CD4-positive, alpha-beta T cell treated with Interleukin-12 subunit alpha and Interleukin-12 subunit beta, for 1 hour (primary cell): ENCODE data around the gene ZNF30.
"Not testable (repeated sequence)": the region's sequence is repeated elsewhere in the genome, so short reads cannot be mapped to it uniquely, and the experiment has no call there.

Source experiments
- DNase-seq: peaks from one replicate; pipeline ENCODE4 v3.0.0-alpha.2; 2020

ZNF30 gene

GRCh38 chr19:34926685-34927375 lies at the start of gene ZNF30:
ZNF30 (plus strand) TSS chr19:34926903; CDS start chr19:34929948, 3,045 bp downstream.
- DNase-seq: peak; percentile 84

- no peak for DNase-seq
Observed at GRCh38 chr19:34879563-34879962, 47.1 kb upstream of the ZNF30 start.

- no peak for DNase-seq
Observed at GRCh38 chr19:34880034-34880433, 46.7 kb upstream of the ZNF30 start.

GRCh38 chr19:34881982-34882381 lies 44.7 kb upstream of the ZNF30 start:
- DNase-seq: no peak

GRCh38 chr19:34888091-34888490 lies 38.6 kb upstream of the ZNF30 start:
- DNase-seq: no peak

- no peak for DNase-seq
Observed at GRCh38 chr19:34900245-34900644, 26.5 kb upstream of the ZNF30 start.

GRCh38 chr19:34904664-34905527 lies 21.8 kb upstream of the ZNF30 start:
- DNase-seq: no peak

- no peak for DNase-seq
Observed at GRCh38 chr19:34910770-34911169, 15.9 kb upstream of the ZNF30 start.

GRCh38 chr19:34917144-34917543 lies 9.6 kb upstream of the ZNF30 start:
- not testable (repeated sequence) for DNase-seq

GRCh38 chr19:34918190-34918589 lies 8.5 kb upstream of the ZNF30 start:
- DNase-seq: no peak

GRCh38 chr19:34920090-34920786 lies 6.5 kb upstream of the ZNF30 start:
- not testable (repeated sequence) for DNase-seq

- no peak for DNase-seq
Observed at GRCh38 chr19:34925278-34925855, 1.3 kb upstream of the ZNF30 start.

- DNase-seq: no peak
Observed at GRCh38 chr19:34926361-34926684, 380 bp upstream of the ZNF30 start.

- DNase-seq: no peak
Observed at GRCh38 chr19:34932494-34932893, 5.8 kb downstream of the ZNF30 start.

GRCh38 chr19:34936184-34936583 lies 9.5 kb downstream of the ZNF30 start:
- DNase-seq: no peak

GRCh38 chr19:34938886-34939285 lies 12.2 kb downstream of the ZNF30 start:
- DNase-seq: no peak

GRCh38 chr19:34943861-34944573 lies 17.3 kb downstream of the ZNF30 start:
- no peak for DNase-seq

GRCh38 chr19:34953092-34953491 lies 26.4 kb downstream of the ZNF30 start:
- DNase-seq: no peak

- no peak for DNase-seq
Observed at GRCh38 chr19:34957830-34958751, 31.4 kb downstream of the ZNF30 start.

- DNase-seq: no peak
Observed at GRCh38 chr19:34959021-34959420, 32.3 kb downstream of the ZNF30 start.

GRCh38 chr19:34960103-34960805 lies 33.6 kb downstream of the ZNF30 start:
- DNase-seq: no peak
